K562 treated with DMSO at 1 percent for 4 hours (cell line): ENCODE results near the gene DOC2B. TPM values are rescaled to one million over a fixed set of nuclear protein-coding genes. Genes with fewer than 3 reads are reported as not detected.

Source experiments
- total RNA-seq: library from RNA; unstranded; fragments of 300-600 nt; gene quantifications from 2 replicates; pipeline ENCODE4 v1.2.3, GENCODE V29; 2022; ENCODE audit not compliant: insufficient read depth

DOC2B gene
- not detected in 2 replicates for total RNA-seq

GRCh38 chr17:181245-182049 is at the start of gene DOC2B:
Gene DOC2B (minus strand): TSS chr17:181650. CDS start chr17:181479, 171 bp downstream.

GRCh38 chr17:137166-137807 is 44.2 kb downstream of the DOC2B start, which contains the start of gene SCGB1C2:
Gene SCGB1C2 (plus strand): TSS chr17:137569. CDS start chr17:137591, 22 bp downstream.

Other genes with a start within 250 kb of the DOC2B start
- not detected in 2 replicates for gene SCGB1C2, start 44.1 kb downstream of the DOC2B start, total RNA-seq
- gene RPH3AL, start 171.2 kb upstream of the DOC2B start, total RNA-seq = 0.96 and 5.2 TPM in 2 replicates